Measurements from ENCODE around the gene VPS36.

The VPS36 gene

GRCh38 chr13:52399046-52399445 is 51.4 kb downstream of the VPS36 start:
- ATAC-seq: no peak; the same call in 2 of the 3 replicates
- TF ChIP-seq POU6F1 (CRISPR knock-in tag; IDR thresholded peaks at IDR 0.05; ENCODE audit: borderline replicate concordance, low read depth) (no peak), BACH2 (CRISPR knock-in tag; IDR thresholded peaks at IDR 0.05; ENCODE audit: borderline replicate concordance) (no peak), CSDC2 (CRISPR knock-in tag; IDR thresholded peaks at IDR 0.05) (no peak), ZNF70 (CRISPR knock-in tag; IDR thresholded peaks at IDR 0.05) (no peak), ISL1 (CRISPR knock-in tag; IDR thresholded peaks at IDR 0.05) (no peak), ARNTL (CRISPR knock-in tag; IDR thresholded peaks at IDR 0.05; ENCODE audit: borderline replicate concordance, low read depth) (no peak), ZFP30 (CRISPR knock-in tag; IDR thresholded peaks at IDR 0.05) (no peak)

GRCh38 chr13:52395704-52396103 is 54.7 kb downstream of the VPS36 start:
- ATAC-seq: no peak
- TF ChIP-seq ZNF565 (CRISPR knock-in tag; conservative IDR thresholded peaks at IDR 0.05; ENCODE audit: low read depth) (no peak), ZFP30 (CRISPR knock-in tag; IDR thresholded peaks at IDR 0.05) (no peak), TCF4 (CRISPR knock-in tag; IDR thresholded peaks at IDR 0.05; ENCODE audit: borderline replicate concordance) (no peak), TSHZ2 (CRISPR knock-in tag; IDR thresholded peaks at IDR 0.05) (no peak), GLIS3 (CRISPR knock-in tag; IDR thresholded peaks at IDR 0.05) (no peak), CSRNP3 (CRISPR knock-in tag; IDR thresholded peaks at IDR 0.05) (no peak), ISL1 (CRISPR knock-in tag; IDR thresholded peaks at IDR 0.05) (no peak)

- TF ChIP-seq SNAI2 (CRISPR knock-in tag; IDR thresholded peaks at IDR 0.05) (no peak), CREB5 (CRISPR knock-in tag; IDR thresholded peaks at IDR 0.05; ENCODE audit: low read depth) (no peak), BACH2 (CRISPR knock-in tag; IDR thresholded peaks at IDR 0.05; ENCODE audit: borderline replicate concordance) (no peak), ZNF565 (CRISPR knock-in tag; conservative IDR thresholded peaks at IDR 0.05; ENCODE audit: low read depth) (no peak), RARB (CRISPR knock-in tag; IDR thresholded peaks at IDR 0.05) (no peak), POU6F1 (CRISPR knock-in tag; IDR thresholded peaks at IDR 0.05; ENCODE audit: borderline replicate concordance, low read depth) (no peak), ZFP30 (CRISPR knock-in tag; IDR thresholded peaks at IDR 0.05) (no peak), OSR1 (CRISPR knock-in tag; IDR thresholded peaks at IDR 0.05) (no peak), CSRNP3 (CRISPR knock-in tag; IDR thresholded peaks at IDR 0.05) (no peak), PPARA (CRISPR knock-in tag; IDR thresholded peaks at IDR 0.05; ENCODE audit: borderline replicate concordance) (no peak), CSDC2 (CRISPR knock-in tag; IDR thresholded peaks at IDR 0.05) (no peak), TOX (CRISPR knock-in tag; IDR thresholded peaks at IDR 0.05; ENCODE audit: borderline replicate concordance) (no peak), TCF4 (CRISPR knock-in tag; IDR thresholded peaks at IDR 0.05; ENCODE audit: borderline replicate concordance) (no peak)
- ATAC-seq: no peak
These were observed 55.8 kb downstream of the VPS36 start for GRCh38 chr13:52394586-52394985.

Data from SK-N-SH treated with all-trans-retinoic acid at 6 μM for 48 hours (cell line).